Thoracic aorta endothelial cell (primary cell): ENCODE data around the gene FPR2. TPM values are rescaled to one million over a fixed set of nuclear protein-coding genes. Genes with fewer than 3 reads are reported as not detected.

Experiments
- total RNA-seq: library from RNA; depleted of rRNA; stranded (reverse); fragments of >200 nt; gene quantifications from 2 replicates; pipeline ENCODE4 v1.2.3, GENCODE V29; 2012

Gene FPR2
- total RNA-seq = not detected in 2 replicates

GRCh38 chr19:51760697-51761356, at the start of gene FPR2:
Gene FPR2 (plus strand): TSS chr19:51761180. CDS start chr19:51768659, 7,479 bp downstream.

DNA sequence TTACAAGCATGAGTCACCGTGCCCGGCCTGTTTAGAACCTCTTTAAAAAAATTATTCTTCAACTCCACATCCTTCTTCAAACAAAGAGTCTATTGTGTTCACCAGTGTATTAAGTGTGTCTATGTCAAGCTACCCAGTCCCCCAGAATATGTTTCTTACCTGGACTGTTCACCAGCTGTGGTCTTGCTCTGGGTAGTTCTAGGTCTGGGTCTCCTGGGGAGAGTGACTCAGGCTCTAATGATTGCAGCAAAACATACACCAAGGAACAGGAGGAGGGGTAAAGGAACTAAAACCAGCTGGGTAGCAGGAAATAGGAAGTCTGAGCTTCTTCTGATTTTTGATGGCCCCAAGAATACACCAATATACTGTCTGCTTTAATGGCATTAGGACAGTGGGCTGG, 9.3 kb upstream of the FPR2 start, which contains the start of gene FPR1:
Gene FPR1, minus strand, starts transcription at position 224 of the 400 bp plus-strand sequence. CDS start 4,884 bp downstream, outside the sequence.

GRCh38 chr19:51794885-51795490, 34.0 kb downstream of the FPR2 start, which contains the start of gene FPR3:
Gene FPR3 (plus strand): TSS chr19:51795157. CDS start chr19:51823749, 28,592 bp downstream.

Other genes with a start within 250 kb of the FPR2 start
- not detected in 2 replicates for gene SIGLEC6, start 229.5 kb upstream of the FPR2 start, total RNA-seq
- gene ZNF175, start 189.9 kb upstream of the FPR2 start, total RNA-seq = 9.6 and 14.4 TPM in 2 replicates
- gene SIGLEC5, start 130.8 kb upstream of the FPR2 start, total RNA-seq = not detected in 2 replicates
- 0.14 TPM in 1 of 2 replicates, not detected in the other for gene SIGLEC14, start 114.4 kb upstream of the FPR2 start, total RNA-seq
- 7.0 and 8.0 TPM in 2 replicates for gene SPACA6, start 67.8 kb upstream of the FPR2 start, total RNA-seq
- not detected in 2 replicates for gene HAS1, start 37.2 kb upstream of the FPR2 start, total RNA-seq
- not detected in 2 replicates for gene FPR1, start 9.3 kb upstream of the FPR2 start, total RNA-seq
- gene FPR3, start 34.0 kb downstream of the FPR2 start, total RNA-seq = not detected in 2 replicates
- gene ZNF577, start 126.8 kb downstream of the FPR2 start, total RNA-seq = 4.8 and 7.4 TPM in 2 replicates
- gene ZNF649, start 143.8 kb downstream of the FPR2 start, total RNA-seq = 9.0 and 10.4 TPM in 2 replicates
- 4.9 and 5.5 TPM in 2 replicates for gene ZNF613, start 166.3 kb downstream of the FPR2 start, total RNA-seq
- gene ZNF350, start 225.7 kb downstream of the FPR2 start, total RNA-seq = 6.3 and 8.5 TPM in 2 replicates
- gene ZNF615, start 247.0 kb downstream of the FPR2 start, total RNA-seq = 7.6 and 8.9 TPM in 2 replicates